GM23338 (cell line): Measurements from ENCODE around the gene ADPRH. TPM values are rescaled to one million over a fixed set of nuclear protein-coding genes. Genes with fewer than 3 reads are reported as not detected.

Experiments
- ATAC-seq: fragments of 200-7000 bp; cut with Tn5 transposase; 3 replicates; pipeline ENCODE4 v1.9.1; 2020
- DNase-seq: peaks from one replicate; pipeline ENCODE4 v3.0.0-alpha.2; 2015; ENCODE audit warnings: low spot score
- H2AFZ ChIP-seq: fragments of 200-600 bp; sonication (generic); 2 replicates; pipeline ENCODE4 v1.8.0; 2016; ENCODE audit warnings: antibody characterized with exemption, mild to moderate bottlenecking, moderate library complexity
- H3F3A ChIP-seq: fragments of 200-600 bp; sonication (generic); replicated peaks from 2 replicates; pipeline ENCODE4 v1.8.0; 2017; ENCODE audit warnings: antibody characterized with exemption, mixed run types, low read depth
- H3K27ac ChIP-seq: fragments of 200-600 bp; sonication (generic); 2 replicates; pipeline ENCODE4 v1.6.1; 2016; ENCODE audit warnings: low read depth
- H3K27me3 ChIP-seq: fragments of 200-600 bp; sonication (generic); 2 replicates; pipeline ENCODE4 v1.8.0; 2016; ENCODE audit warnings: mild to moderate bottlenecking, mixed run types, moderate library complexity; ENCODE audit not compliant: insufficient read depth
- H3K36me3 ChIP-seq: fragments of 200-600 bp; sonication (generic); 2 replicates; pipeline ENCODE4 v1.8.0; 2016; ENCODE audit warnings: mild to moderate bottlenecking; ENCODE audit not compliant: insufficient read depth
- H3K4me1 ChIP-seq: fragments of 200-600 bp; sonication (generic); 2 replicates; pipeline ENCODE4 v1.8.0; 2016; ENCODE audit warnings: mild to moderate bottlenecking, moderate library complexity; ENCODE audit not compliant: insufficient read depth
- H3K4me2 ChIP-seq: fragments of 200-600 bp; sonication (generic); 2 replicates; pipeline ENCODE4 v1.7.1; 2017; ENCODE audit warnings: mixed run types
- H3K4me3 ChIP-seq: fragments of 200-600 bp; sonication (generic); 2 replicates; pipeline ENCODE4 v1.6.1; 2016; ENCODE audit warnings: mixed run types
- H3K79me2 ChIP-seq: fragments of 200-600 bp; sonication (generic); replicated peaks from 2 replicates; pipeline ENCODE4 v1.8.0; 2017; ENCODE audit warnings: mild to moderate bottlenecking; ENCODE audit not compliant: insufficient read depth
- H3K9me2 ChIP-seq: fragments of 200-600 bp; sonication (generic); 2 replicates; pipeline ENCODE4 v1.8.0; 2017; ENCODE audit not compliant: insufficient read depth
- H4K20me1 ChIP-seq: fragments of 200-600 bp; sonication (generic); replicated peaks from 2 replicates; pipeline ENCODE4 v1.8.0; 2017; ENCODE audit warnings: mild to moderate bottlenecking; ENCODE audit not compliant: insufficient read depth
- H3K27ac Mint-ChIP-seq: 2 replicates; pipeline ENCODE4 v1.8.0; 2020; ENCODE audit warnings: inconsistent platforms, mild to moderate bottlenecking, moderate library complexity, mixed read lengths
- H3K27me3 Mint-ChIP-seq: 3 replicates; pipeline ENCODE4 v1.8.0; 2022; ENCODE audit warnings: low read depth, mild to moderate bottlenecking, moderate library complexity, mixed read lengths, inconsistent platforms; ENCODE audit not compliant: insufficient read depth, poor library complexity
- H3K36me3 Mint-ChIP-seq: 3 replicates; pipeline ENCODE4 v1.8.0; 2021; ENCODE audit warnings: low read depth, mild to moderate bottlenecking, inconsistent platforms, moderate library complexity, mixed read lengths
- H3K4me1 Mint-ChIP-seq: 3 replicates; pipeline ENCODE4 v1.8.0; 2020; ENCODE audit warnings: mild to moderate bottlenecking, inconsistent platforms, mixed read lengths
- H3K4me3 Mint-ChIP-seq: 3 replicates; pipeline ENCODE4 v1.8.0; 2021; ENCODE audit warnings: moderate library complexity, mild to moderate bottlenecking, inconsistent platforms, mixed read lengths
- H3K9me3 Mint-ChIP-seq: 3 replicates; pipeline ENCODE4 v1.8.0; 2020; ENCODE audit warnings: moderate library complexity, mild to moderate bottlenecking, inconsistent platforms, mixed read lengths
- CREB1 ChIP-seq: fragments of 250-450 bp; sonication (Bioruptor Pico); IDR thresholded peaks from 2 replicates; pipeline ENCODE4 v1.5.0; 2020; ENCODE audit warnings: low read depth, mild to moderate bottlenecking, moderate library complexity
- EZH2 ChIP-seq: fragments of 200-600 bp; sonication (generic); IDR thresholded peaks from one replicate; pipeline ENCODE4 v1.8.0; 2017; ENCODE audit warnings: antibody characterized with exemption, mild to moderate bottlenecking, low read depth; ENCODE audit not compliant: unreplicated experiment
- EZH2phosphoT487 ChIP-seq: fragments of 200-600 bp; sonication (generic); IDR thresholded peaks from one replicate; pipeline ENCODE4 v1.8.1; 2018; ENCODE audit warnings: antibody characterized with exemption; ENCODE audit not compliant: unreplicated experiment
- JUNB ChIP-seq: IDR thresholded peaks from one replicate; pipeline ENCODE4 v1.6.1; 2016; ENCODE audit warnings: antibody characterized with exemption; ENCODE audit not compliant: unreplicated experiment
- NANOG ChIP-seq: IDR thresholded peaks from 2 replicates; pipeline ENCODE4 v1.6.1; 2016; ENCODE audit warnings: antibody characterized with exemption, borderline replicate concordance
- POLR2AphosphoS5 ChIP-seq: IDR thresholded peaks from 2 replicates; pipeline ENCODE4 v1.6.1; 2016; ENCODE audit warnings: antibody characterized with exemption, low read depth
- STAT1 ChIP-seq: IDR thresholded peaks from one replicate; pipeline ENCODE4 v1.6.1; 2016; ENCODE audit warnings: antibody characterized with exemption; ENCODE audit not compliant: unreplicated experiment
- ZNF114 ChIP-seq: fragments of 250-450 bp; sonication (Bioruptor Pico); IDR thresholded peaks from 2 replicates; pipeline ENCODE4 v1.5.0; 2020; ENCODE audit warnings: mild to moderate bottlenecking, moderate library complexity
- ZNF331 ChIP-seq: fragments of 250-450 bp; sonication (Bioruptor Pico); IDR thresholded peaks from 2 replicates; pipeline ENCODE4 v1.5.0; 2020; ENCODE audit warnings: low read depth, mild to moderate bottlenecking, moderate library complexity
- polyA plus RNA-seq: library from polyadenylated mRNA; unstranded; fragments of >200 nt; fragmentation: Nextera tagmentation; extraction: Ambion mirVana; gene quantifications from 2 replicates; pipeline ENCODE4 v1.2.1, GENCODE V29; 2016
- total RNA-seq: library from RNA; depleted of rRNA; stranded (reverse); fragments of >200 nt; shearing (Covaris generic); gene quantifications from 2 replicates; pipeline ENCODE4 v1.2.3, GENCODE V29; 2014
- TF ChIP-seq, protein P1 (sequence below): IDR thresholded peaks from 2 replicates; pipeline ENCODE4 v1.6.1; 2016; ENCODE audit warnings: antibody characterized with exemption
- TF ChIP-seq, protein P2 (sequence below), 2 experiments: fragments of 200-600 bp in 1 of 2; sonication (generic) in 1 of 2; conservative IDR thresholded peaks; 2 replicates each; pipeline versions ENCODE4 v1.5.1 to v1.6.1; 2016 to 2017; ENCODE audit warnings: antibody characterized with exemption in 2 of 2, low read depth in 2 of 2, mild to moderate bottlenecking in 2 of 2, moderate library complexity in 1 of 2
- TF ChIP-seq, protein P3 (sequence below): fragments of 250-450 bp; sonication (Bioruptor Pico); IDR thresholded peaks from 2 replicates; pipeline ENCODE4 v1.5.0; 2020; ENCODE audit warnings: mild to moderate bottlenecking, moderate library complexity
- TF ChIP-seq, protein P4 (sequence below): IDR thresholded peaks from one replicate; pipeline ENCODE4 v1.6.1; 2018; ENCODE audit warnings: antibody characterized with exemption; ENCODE audit not compliant: unreplicated experiment

ADPRH gene
- total and polyA plus RNA-seq, 2 experiments from 2014 or later: 1.2 to 3.4 TPM

DNA sequence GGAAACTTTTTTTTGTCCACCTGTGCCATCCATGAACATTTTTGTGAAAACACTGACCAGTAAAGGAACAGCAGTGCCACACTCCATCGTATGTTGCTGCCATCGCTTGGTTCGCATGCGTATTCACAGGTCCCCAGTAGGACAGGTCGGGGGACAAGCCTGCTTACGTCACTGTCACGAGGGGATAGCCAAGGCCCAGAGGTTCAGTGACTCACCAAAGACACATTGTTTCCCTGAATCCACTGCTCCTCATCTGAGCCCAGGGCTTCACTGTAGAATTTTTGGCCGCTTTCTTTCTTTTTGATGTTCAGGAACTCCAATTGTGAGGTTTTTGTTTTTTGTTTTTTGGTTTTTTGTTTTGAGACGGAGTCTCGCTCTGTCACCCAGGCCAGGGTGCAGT lies 5.9 kb downstream of the ADPRH start:
- no peak overlapping the region for H2AFZ ChIP-seq
- TF ChIP-seq POLR2AphosphoS5: no peak
- TF ChIP-seq EZH2phosphoT487: no peak
- TF ChIP-seq ZNF331 (CRISPR knock-in tag): no peak
- TF ChIP-seq, protein P1, sequence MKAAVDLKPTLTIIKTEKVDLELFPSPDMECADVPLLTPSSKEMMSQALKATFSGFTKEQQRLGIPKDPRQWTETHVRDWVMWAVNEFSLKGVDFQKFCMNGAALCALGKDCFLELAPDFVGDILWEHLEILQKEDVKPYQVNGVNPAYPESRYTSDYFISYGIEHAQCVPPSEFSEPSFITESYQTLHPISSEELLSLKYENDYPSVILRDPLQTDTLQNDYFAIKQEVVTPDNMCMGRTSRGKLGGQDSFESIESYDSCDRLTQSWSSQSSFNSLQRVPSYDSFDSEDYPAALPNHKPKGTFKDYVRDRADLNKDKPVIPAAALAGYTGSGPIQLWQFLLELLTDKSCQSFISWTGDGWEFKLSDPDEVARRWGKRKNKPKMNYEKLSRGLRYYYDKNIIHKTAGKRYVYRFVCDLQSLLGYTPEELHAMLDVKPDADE: no peak
- no peak for TF ChIP-seq CREB1
- no peak for TF ChIP-seq ZNF114 (CRISPR knock-in tag)
- TF ChIP-seq, protein P2, sequence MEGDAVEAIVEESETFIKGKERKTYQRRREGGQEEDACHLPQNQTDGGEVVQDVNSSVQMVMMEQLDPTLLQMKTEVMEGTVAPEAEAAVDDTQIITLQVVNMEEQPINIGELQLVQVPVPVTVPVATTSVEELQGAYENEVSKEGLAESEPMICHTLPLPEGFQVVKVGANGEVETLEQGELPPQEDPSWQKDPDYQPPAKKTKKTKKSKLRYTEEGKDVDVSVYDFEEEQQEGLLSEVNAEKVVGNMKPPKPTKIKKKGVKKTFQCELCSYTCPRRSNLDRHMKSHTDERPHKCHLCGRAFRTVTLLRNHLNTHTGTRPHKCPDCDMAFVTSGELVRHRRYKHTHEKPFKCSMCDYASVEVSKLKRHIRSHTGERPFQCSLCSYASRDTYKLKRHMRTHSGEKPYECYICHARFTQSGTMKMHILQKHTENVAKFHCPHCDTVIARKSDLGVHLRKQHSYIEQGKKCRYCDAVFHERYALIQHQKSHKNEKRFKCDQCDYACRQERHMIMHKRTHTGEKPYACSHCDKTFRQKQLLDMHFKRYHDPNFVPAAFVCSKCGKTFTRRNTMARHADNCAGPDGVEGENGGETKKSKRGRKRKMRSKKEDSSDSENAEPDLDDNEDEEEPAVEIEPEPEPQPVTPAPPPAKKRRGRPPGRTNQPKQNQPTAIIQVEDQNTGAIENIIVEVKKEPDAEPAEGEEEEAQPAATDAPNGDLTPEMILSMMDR (conservative IDR thresholded peaks at IDR 0.05; ENCODE audit: low read depth in 2 of 2): no peak
- no peak for TF ChIP-seq STAT1
- TF ChIP-seq, protein P3, sequence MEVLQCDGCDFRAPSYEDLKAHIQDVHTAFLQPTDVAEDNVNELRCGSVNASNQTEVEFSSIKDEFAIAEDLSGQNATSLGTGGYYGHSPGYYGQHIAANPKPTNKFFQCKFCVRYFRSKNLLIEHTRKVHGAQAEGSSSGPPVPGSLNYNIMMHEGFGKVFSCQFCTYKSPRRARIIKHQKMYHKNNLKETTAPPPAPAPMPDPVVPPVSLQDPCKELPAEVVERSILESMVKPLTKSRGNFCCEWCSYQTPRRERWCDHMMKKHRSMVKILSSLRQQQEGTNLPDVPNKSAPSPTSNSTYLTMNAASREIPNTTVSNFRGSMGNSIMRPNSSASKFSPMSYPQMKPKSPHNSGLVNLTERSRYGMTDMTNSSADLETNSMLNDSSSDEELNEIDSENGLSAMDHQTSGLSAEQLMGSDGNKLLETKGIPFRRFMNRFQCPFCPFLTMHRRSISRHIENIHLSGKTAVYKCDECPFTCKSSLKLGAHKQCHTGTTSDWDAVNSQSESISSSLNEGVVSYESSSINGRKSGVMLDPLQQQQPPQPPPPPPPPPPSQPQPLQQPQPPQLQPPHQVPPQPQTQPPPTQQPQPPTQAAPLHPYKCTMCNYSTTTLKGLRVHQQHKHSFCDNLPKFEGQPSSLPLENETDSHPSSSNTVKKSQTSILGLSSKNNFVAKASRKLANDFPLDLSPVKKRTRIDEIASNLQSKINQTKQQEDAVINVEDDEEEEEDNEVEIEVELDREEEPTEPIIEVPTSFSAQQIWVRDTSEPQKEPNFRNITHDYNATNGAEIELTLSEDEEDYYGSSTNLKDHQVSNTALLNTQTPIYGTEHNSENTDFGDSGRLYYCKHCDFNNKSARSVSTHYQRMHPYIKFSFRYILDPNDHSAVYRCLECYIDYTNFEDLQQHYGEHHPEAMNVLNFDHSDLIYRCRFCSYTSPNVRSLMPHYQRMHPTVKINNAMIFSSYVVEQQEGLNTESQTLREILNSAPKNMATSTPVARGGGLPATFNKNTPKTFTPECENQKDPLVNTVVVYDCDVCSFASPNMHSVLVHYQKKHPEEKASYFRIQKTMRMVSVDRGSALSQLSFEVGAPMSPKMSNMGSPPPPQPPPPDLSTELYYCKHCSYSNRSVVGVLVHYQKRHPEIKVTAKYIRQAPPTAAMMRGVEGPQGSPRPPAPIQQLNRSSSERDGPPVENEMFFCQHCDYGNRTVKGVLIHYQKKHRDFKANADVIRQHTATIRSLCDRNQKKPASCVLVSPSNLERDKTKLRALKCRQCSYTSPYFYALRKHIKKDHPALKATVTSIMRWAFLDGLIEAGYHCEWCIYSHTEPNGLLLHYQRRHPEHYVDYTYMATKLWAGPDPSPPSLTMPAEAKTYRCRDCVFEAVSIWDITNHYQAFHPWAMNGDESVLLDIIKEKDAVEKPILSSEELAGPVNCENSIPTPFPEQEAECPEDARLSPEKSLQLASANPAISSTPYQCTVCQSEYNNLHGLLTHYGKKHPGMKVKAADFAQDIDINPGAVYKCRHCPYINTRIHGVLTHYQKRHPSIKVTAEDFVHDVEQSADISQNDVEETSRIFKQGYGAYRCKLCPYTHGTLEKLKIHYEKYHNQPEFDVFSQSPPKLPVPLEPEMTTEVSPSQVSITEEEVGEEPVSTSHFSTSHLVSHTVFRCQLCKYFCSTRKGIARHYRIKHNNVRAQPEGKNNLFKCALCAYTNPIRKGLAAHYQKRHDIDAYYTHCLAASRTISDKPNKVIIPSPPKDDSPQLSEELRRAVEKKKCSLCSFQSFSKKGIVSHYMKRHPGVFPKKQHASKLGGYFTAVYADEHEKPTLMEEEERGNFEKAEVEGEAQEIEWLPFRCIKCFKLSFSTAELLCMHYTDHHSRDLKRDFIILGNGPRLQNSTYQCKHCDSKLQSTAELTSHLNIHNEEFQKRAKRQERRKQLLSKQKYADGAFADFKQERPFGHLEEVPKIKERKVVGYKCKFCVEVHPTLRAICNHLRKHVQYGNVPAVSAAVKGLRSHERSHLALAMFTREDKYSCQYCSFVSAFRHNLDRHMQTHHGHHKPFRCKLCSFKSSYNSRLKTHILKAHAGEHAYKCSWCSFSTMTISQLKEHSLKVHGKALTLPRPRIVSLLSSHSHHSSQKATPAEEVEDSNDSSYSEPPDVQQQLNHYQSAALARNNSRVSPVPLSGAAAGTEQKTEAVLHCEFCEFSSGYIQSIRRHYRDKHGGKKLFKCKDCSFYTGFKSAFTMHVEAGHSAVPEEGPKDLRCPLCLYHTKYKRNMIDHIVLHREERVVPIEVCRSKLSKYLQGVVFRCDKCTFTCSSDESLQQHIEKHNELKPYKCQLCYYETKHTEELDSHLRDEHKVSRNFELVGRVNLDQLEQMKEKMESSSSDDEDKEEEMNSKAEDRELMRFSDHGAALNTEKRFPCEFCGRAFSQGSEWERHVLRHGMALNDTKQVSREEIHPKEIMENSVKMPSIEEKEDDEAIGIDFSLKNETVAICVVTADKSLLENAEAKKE: no peak
- TF ChIP-seq EZH2: no peak
- TF ChIP-seq, protein P4, sequence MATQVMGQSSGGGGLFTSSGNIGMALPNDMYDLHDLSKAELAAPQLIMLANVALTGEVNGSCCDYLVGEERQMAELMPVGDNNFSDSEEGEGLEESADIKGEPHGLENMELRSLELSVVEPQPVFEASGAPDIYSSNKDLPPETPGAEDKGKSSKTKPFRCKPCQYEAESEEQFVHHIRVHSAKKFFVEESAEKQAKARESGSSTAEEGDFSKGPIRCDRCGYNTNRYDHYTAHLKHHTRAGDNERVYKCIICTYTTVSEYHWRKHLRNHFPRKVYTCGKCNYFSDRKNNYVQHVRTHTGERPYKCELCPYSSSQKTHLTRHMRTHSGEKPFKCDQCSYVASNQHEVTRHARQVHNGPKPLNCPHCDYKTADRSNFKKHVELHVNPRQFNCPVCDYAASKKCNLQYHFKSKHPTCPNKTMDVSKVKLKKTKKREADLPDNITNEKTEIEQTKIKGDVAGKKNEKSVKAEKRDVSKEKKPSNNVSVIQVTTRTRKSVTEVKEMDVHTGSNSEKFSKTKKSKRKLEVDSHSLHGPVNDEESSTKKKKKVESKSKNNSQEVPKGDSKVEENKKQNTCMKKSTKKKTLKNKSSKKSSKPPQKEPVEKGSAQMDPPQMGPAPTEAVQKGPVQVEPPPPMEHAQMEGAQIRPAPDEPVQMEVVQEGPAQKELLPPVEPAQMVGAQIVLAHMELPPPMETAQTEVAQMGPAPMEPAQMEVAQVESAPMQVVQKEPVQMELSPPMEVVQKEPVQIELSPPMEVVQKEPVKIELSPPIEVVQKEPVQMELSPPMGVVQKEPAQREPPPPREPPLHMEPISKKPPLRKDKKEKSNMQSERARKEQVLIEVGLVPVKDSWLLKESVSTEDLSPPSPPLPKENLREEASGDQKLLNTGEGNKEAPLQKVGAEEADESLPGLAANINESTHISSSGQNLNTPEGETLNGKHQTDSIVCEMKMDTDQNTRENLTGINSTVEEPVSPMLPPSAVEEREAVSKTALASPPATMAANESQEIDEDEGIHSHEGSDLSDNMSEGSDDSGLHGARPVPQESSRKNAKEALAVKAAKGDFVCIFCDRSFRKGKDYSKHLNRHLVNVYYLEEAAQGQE: no peak
- TF ChIP-seq JUNB: no peak
- no peak for TF ChIP-seq NANOG
- Mint-ChIP-seq H3K9me3 (peaks cover 2% of the 10 kb centered on the region; the same call in 2 of the 3 replicates), H3K4me1 (peaks cover 15% of the 10 kb centered on the region), H3K27ac (no peak overlapping the region), H3K36me3 (peaks cover 10% of the 10 kb centered on the region; the same call in 1 of the 3 replicates), H3K4me3 (no peak overlapping the region), H3K27me3 (peaks cover 5% of the 10 kb centered on the region)
- peaks cover 6% of the 10 kb centered on the region for H3K27me3 ChIP-seq
- no peaks in the 10 kb centered on the region for H3K36me3 ChIP-seq
- H4K20me1 ChIP-seq: no peaks in the 10 kb centered on the region
- H3K4me1 ChIP-seq: peaks cover 17% of the 10 kb centered on the region
- no peak overlapping the region for H3K27ac ChIP-seq
- DNase-seq (no peak), ATAC-seq (no peak)
- no peak overlapping the region for H3K4me2 ChIP-seq
- H3K9me2 ChIP-seq: 0 out of 2 replicates have a peak, but pooled peaks cover 3% of the 10 kb centered on the region
- H3K79me2 ChIP-seq: no peaks in the 10 kb centered on the region
- no peaks in the 10 kb centered on the region for H3F3A ChIP-seq
- H3K4me3 ChIP-seq: no peak overlapping the region
